Measurements from ENCODE around the gene HOXB5. TPM values are rescaled to one million over a fixed set of nuclear protein-coding genes. Genes with fewer than 3 reads are reported as not detected.
A peak's percentile ranks its signal among the peaks of the same experiment; 100 is the strongest.

The HOXB5 gene
- total RNA-seq, 1 donor from 2014 or later: not detected

DNA sequence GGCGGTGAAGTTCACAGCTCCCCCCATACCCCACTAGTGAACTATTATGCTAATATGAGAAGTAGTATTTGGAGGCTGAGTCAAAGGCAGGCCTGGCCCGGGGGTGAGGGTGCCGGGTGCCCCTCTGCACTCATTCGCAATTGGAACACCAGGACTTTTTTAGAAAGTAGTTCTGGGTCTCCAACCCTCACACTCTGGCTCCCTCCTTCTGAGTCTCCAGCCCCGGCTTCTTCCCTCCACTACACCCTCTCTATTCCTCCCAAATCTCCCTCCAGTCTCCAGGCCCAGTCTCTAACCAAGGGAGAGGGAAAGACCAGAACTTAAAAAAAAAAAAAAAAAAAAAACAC is 37.4 kb downstream of the HOXB5 start:
- TF ChIP-seq, protein P1, sequence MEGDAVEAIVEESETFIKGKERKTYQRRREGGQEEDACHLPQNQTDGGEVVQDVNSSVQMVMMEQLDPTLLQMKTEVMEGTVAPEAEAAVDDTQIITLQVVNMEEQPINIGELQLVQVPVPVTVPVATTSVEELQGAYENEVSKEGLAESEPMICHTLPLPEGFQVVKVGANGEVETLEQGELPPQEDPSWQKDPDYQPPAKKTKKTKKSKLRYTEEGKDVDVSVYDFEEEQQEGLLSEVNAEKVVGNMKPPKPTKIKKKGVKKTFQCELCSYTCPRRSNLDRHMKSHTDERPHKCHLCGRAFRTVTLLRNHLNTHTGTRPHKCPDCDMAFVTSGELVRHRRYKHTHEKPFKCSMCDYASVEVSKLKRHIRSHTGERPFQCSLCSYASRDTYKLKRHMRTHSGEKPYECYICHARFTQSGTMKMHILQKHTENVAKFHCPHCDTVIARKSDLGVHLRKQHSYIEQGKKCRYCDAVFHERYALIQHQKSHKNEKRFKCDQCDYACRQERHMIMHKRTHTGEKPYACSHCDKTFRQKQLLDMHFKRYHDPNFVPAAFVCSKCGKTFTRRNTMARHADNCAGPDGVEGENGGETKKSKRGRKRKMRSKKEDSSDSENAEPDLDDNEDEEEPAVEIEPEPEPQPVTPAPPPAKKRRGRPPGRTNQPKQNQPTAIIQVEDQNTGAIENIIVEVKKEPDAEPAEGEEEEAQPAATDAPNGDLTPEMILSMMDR (IDR thresholded peaks at IDR 0.05; ENCODE audit: insufficient read depth, low read depth, low read length): no peak
- TF ChIP-seq EZH2 (IDR thresholded peaks at IDR 0.05; ENCODE audit: insufficient read depth, low read length): peak; percentile 42
- H3K9me3 ChIP-seq (ENCODE audit: insufficient read depth, low read depth, low read length): no peaks in the 10 kb centered on the region
- H3K9ac ChIP-seq (ENCODE audit: low read length): peak overlapping the region; percentile 83
- peaks cover 5% of the 10 kb centered on the region for H3K36me3 Mint-ChIP-seq (ENCODE audit: low read depth, unreplicated experiment)
- DNase-seq (ENCODE audit: low read depth) (no peak), FAIRE-seq (no peak)
- H3K36me3 ChIP-seq (ENCODE audit: insufficient read depth, low read length): no peaks in the 10 kb centered on the region
- H3K9me3 Mint-ChIP-seq (ENCODE audit: unreplicated experiment): peaks cover 18% of the 10 kb centered on the region
- peaks cover 92% of the 10 kb centered on the region for H3K79me2 ChIP-seq (ENCODE audit: insufficient read depth, low read length)
- no peak overlapping the region for H3K4me3 Mint-ChIP-seq (ENCODE audit: unreplicated experiment)
- H3K4me1 ChIP-seq (ENCODE audit: insufficient read depth, low read length): peaks cover 47% of the 10 kb centered on the region
- H3K27me3 ChIP-seq (ENCODE audit: insufficient read depth, low read length): peaks cover 70% of the 10 kb centered on the region
- H3K27ac Mint-ChIP-seq (ENCODE audit: unreplicated experiment): no peak overlapping the region
- no peak overlapping the region for H2AFZ ChIP-seq (ENCODE audit: low read depth, low read length)
- peaks cover 2% of the 10 kb centered on the region for H3K4me1 Mint-ChIP-seq (ENCODE audit: low read depth, unreplicated experiment)
- peaks cover 93% of the 10 kb centered on the region for H3K27me3 Mint-ChIP-seq (ENCODE audit: low read depth, unreplicated experiment)
- H3K27ac ChIP-seq (ENCODE audit: low read depth, low read length): peak overlapping the region; percentile 80
- peaks cover under 1% of the 10 kb centered on the region for H4K20me1 ChIP-seq (ENCODE audit: insufficient read depth, low read length)
- H3K4me3 ChIP-seq (ENCODE audit: insufficient read depth, low read depth, low read length): peak overlapping the region; percentile 44
- peak overlapping the region; percentile 88 for H3K4me2 ChIP-seq (ENCODE audit: low read length)

DNA sequence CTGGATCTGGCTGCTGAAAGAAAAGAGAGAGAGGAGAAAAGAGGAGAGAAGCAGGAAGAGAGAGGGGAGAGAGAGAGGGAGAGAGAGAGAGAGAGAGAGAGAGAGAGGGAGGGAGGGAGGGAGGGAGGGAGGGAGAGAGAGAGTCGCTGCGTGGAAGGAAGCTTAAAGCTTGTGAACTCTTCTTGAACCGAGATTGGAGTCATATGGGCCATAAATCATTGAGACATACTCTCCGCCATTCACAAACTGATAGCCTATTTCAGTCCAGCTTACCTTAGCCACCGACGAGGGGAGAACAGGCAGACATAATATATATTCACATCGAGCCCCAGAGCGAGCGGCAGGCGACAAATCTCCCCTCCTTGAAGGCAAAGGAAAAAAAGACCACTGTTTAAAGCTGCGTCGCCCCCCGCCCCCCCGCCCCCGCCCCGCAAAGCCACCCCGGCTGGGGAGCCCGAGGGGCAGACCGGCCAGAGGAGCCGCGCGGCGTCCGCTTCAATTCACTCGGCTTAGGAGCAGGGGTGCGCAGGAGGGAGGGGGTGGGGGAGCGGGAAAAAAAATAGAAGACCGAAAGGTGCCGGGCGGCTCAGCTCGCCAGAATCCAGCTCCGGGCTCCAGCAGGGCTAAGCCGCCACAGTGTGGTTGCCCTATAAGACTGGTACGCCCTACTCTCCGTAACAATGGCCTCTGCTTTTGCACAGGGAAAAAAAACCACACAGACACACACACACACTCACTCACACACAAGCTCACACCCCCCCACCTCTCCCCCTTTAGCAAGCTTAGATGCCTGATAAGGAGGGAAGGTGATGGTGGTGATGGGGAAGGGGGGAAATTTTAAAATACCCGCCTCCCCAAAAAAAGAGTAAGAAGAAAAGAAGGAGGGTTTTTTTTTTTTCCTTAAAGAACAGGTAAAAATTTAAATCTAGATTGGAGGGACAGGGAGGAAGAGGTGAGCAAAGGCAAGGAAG is 38.0 kb downstream of the HOXB5 start:
- Histone ChIP-seq H3K4me2 (ENCODE audit: low read length) (peak overlapping the region; percentile 88), H3K4me3 (ENCODE audit: insufficient read depth, low read depth, low read length) (peak overlapping the region; percentile 63), H3K27ac (ENCODE audit: low read depth, low read length) (peak overlapping the region; percentile 80), H3K36me3 (ENCODE audit: insufficient read depth, low read length) (no peaks in the 10 kb centered on the region), H3K27me3 (ENCODE audit: insufficient read depth, low read length) (peaks cover 70% of the 10 kb centered on the region), H4K20me1 (ENCODE audit: insufficient read depth, low read length) (no peaks in the 10 kb centered on the region), H3K79me2 (ENCODE audit: insufficient read depth, low read length) (peaks cover 87% of the 10 kb centered on the region), H2AFZ (ENCODE audit: low read depth, low read length) (no peak overlapping the region), H3K4me1 (ENCODE audit: insufficient read depth, low read length) (peaks cover 45% of the 10 kb centered on the region), H3K9ac (ENCODE audit: low read length) (peak overlapping the region; percentile 83), H3K9me3 (ENCODE audit: insufficient read depth, low read depth, low read length) (no peaks in the 10 kb centered on the region)
- TF ChIP-seq, protein P1 (IDR thresholded peaks at IDR 0.05; ENCODE audit: insufficient read depth, low read depth, low read length): no peak
- no peak for TF ChIP-seq EZH2 (IDR thresholded peaks at IDR 0.05; ENCODE audit: insufficient read depth, low read length)
- peaks cover 18% of the 10 kb centered on the region for H3K9me3 Mint-ChIP-seq (ENCODE audit: unreplicated experiment)
- peaks cover 91% of the 10 kb centered on the region for H3K27me3 Mint-ChIP-seq (ENCODE audit: low read depth, unreplicated experiment)
- no peak overlapping the region for H3K4me3 Mint-ChIP-seq (ENCODE audit: unreplicated experiment)
- DNase-seq (ENCODE audit: low read depth) (peak; percentile 99), FAIRE-seq (no peak)
- peaks cover 2% of the 10 kb centered on the region for H3K4me1 Mint-ChIP-seq (ENCODE audit: low read depth, unreplicated experiment)
- H3K36me3 Mint-ChIP-seq (ENCODE audit: low read depth, unreplicated experiment): peaks cover 5% of the 10 kb centered on the region
- H3K27ac Mint-ChIP-seq (ENCODE audit: unreplicated experiment): no peak overlapping the region
